GM19023 (cell line): ENCODE measurements around the gene RNF144A.

ENCODE experiments used
- ATAC-seq: cut with Tn5 transposase; IDR thresholded peaks from one replicate; pipeline ENCODE4 v1.9.1; 2021; ENCODE audit warnings: mild to moderate bottlenecking, moderate library complexity; ENCODE audit not compliant: unreplicated experiment

RNF144A gene

GRCh38 chr2:7035884-7036283 lies 118.7 kb downstream of the RNF144A start:
- ATAC-seq, result no peak

GRCh38 chr2:7037340-7038333 lies 120.4 kb downstream of the RNF144A start:
- peak; percentile 85 for ATAC-seq

GRCh38 chr2:7040547-7040946 lies 123.3 kb downstream of the RNF144A start:
- ATAC-seq, result no peak

- no peak for ATAC-seq
Measured at GRCh38 chr2:7041421-7041820, 124.2 kb downstream of the RNF144A start.

- no peak for ATAC-seq
Measured at GRCh38 chr2:7043690-7044089, 126.5 kb downstream of the RNF144A start.

- ATAC-seq, result no peak
Measured at GRCh38 chr2:7044253-7045250, 127.3 kb downstream of the RNF144A start.

GRCh38 chr2:7045601-7046590 lies 128.7 kb downstream of the RNF144A start:
- ATAC-seq, result no peak

- ATAC-seq, result no peak
Measured at GRCh38 chr2:7047661-7048060, 130.4 kb downstream of the RNF144A start.

- no peak for ATAC-seq
Measured at GRCh38 chr2:7048762-7049294, 131.6 kb downstream of the RNF144A start.

GRCh38 chr2:7052404-7052803 lies 135.2 kb downstream of the RNF144A start:
- no peak for ATAC-seq

- ATAC-seq, result no peak
Measured at GRCh38 chr2:7053650-7054265, 136.5 kb downstream of the RNF144A start.

- no peak for ATAC-seq
Measured at GRCh38 chr2:7057865-7058400, 140.7 kb downstream of the RNF144A start.

GRCh38 chr2:7060156-7060555 lies 142.9 kb downstream of the RNF144A start:
- no peak for ATAC-seq

- no peak for ATAC-seq
Measured at GRCh38 chr2:7060631-7061449, 143.6 kb downstream of the RNF144A start.

GRCh38 chr2:7061450-7061789 lies 144.2 kb downstream of the RNF144A start:
- no peak for ATAC-seq

GRCh38 chr2:7061921-7062320 lies 144.7 kb downstream of the RNF144A start:
- ATAC-seq, result no peak

GRCh38 chr2:7063789-7064188 lies 146.6 kb downstream of the RNF144A start:
- ATAC-seq, result no peak

- ATAC-seq, result no peak
Measured at GRCh38 chr2:7068457-7068856, 151.2 kb downstream of the RNF144A start.
